HG03439 (cell line): ENCODE measurements around the gene EGLN3.

Source experiments
- ATAC-seq: cut with Tn5 transposase; IDR thresholded peaks from one replicate; pipeline ENCODE4 v1.9.1; 2021; ENCODE audit warnings: mild to moderate bottlenecking, moderate library complexity; ENCODE audit not compliant: unreplicated experiment

EGLN3 gene

GRCh38 chr14:33916663-33917565 lies 34.0 kb downstream of the EGLN3 start:
- ATAC-seq = no peak

- no peak for ATAC-seq
Observed at GRCh38 chr14:33915682-33916081, 35.2 kb downstream of the EGLN3 start.

DNA sequence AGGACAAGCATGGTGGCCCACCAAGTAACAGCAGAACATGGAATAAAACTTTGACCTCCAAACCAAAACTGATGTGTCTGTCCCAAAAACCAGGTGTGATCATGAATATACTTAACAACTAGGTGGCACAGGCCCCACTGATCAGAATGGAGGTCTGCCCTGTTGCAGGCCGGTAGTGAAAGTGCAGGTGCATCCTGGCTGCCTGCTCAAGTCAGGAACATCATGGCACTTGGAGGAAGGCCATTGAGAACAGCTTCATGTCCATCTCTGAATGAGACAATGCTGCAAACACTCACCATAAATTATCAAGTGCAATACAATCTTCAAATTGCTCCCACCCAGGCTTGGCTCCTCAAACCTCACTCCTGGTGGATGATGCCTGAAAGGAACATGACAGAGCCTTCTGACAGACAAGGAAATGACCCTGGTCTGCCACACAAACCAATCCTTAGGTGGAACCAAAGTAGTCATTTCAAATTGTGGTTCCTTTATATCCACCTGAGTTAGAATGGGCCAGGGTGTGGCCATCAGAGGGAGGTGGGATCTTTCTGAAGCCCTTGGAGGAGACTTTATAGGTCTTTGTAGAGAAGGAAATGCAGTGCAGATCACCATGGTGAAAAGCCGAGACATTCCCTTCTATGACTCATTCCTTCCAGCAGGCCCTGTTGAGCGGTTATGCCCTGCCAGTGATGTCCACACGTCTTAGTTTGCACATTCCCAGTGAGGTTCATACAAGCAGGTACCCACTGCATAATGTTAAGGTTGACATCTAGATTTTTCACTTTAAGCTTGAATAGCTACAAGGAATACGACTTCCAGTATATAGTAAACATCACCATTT lies 36.0 kb downstream of the EGLN3 start:
- no peak for ATAC-seq

GRCh38 chr14:33911046-33911445 lies 39.8 kb downstream of the EGLN3 start:
- ATAC-seq = no peak

- ATAC-seq = no peak
Observed at GRCh38 chr14:33910435-33910834, 40.4 kb downstream of the EGLN3 start.

DNA sequence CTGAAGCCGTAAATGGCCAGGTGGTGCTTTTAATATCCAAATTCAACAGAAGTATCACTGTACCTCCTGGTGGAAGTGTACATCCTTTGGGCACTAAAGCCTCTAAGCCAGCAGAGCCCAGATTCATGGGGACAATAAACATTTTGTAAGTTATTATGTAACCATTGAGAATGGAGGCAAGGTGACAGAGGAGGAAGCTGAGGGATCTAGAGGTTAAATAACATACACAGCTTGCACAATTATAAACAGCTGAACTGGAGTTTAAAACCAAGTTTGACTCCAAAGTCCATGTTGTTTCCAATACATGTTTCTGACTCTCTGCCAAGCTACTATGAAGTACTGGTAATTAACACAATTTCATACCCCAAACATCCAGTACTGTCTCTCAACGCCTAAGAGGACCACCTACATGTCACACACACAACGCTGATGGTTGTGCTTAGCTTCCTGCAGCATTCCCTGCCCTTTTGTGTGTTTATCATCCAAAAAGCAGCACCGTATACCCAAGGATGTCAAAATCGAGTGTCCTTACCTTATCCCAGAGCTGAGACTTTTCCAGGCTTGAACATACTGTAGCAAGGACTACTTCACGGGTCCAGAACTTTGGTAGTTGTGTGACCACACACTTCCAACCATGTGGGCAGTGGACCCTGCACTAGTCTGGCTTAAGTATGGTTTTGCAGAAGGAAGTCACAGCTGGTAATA lies 41.3 kb downstream of the EGLN3 start:
- no peak for ATAC-seq

DNA sequence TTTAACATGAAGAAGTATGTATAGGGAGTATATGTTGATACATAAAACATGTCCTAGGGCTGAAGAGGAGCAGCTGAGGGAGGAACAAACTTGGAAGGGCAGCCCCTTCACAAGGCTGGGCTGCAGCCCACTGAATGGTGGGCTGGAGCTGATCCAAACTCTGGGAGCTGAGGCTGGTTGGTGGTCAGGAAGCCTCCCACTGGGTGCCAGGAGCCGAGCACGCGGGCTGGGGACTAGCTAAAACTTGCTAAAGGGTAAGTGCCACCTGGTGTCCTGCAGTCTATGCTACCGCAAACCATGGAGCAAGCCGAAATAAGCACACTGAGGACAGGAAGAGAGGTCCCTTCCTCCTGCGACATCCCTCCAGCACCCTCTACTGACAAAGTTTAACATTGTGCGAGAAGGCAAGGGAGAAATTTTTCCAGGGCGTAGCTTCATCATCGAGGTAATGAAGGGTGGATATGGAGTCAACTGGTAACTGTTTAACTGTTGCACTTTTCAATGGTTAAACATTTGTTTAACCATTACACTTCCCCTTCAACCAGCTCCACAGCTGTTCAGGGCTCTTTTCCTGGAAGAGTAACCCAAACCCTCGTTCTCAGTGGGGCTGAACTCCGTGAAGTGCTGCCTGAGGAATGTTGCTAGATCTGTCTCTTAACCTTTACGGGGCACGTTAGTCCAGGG lies 42.2 kb downstream of the EGLN3 start:
- ATAC-seq = no peak

GRCh38 chr14:33906968-33907367 lies 43.9 kb downstream of the EGLN3 start:
- ATAC-seq = no peak

GRCh38 chr14:33904609-33905008 lies 46.3 kb downstream of the EGLN3 start:
- ATAC-seq = no peak

- ATAC-seq = no peak
Observed at GRCh38 chr14:33903369-33903768, 47.5 kb downstream of the EGLN3 start.

DNA sequence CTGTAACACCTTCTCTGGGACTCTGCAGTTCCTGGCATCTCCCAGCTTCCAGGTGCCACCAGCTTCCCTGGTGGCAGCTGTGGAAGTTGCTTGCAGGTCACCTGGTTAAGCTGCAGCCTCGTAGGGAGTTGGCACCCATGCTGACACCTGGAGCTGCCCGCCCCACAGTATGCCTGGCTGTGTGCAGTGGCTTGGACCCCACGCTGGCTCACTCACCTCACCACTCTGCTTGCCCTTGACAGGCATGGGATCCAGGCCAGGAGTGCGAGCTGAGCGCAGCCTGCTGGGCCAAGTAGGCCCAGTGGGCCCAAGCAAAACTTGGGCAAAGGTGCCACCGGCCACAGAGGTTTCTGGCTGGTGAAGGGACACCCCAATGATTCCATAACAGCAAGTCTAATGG lies 48.5 kb downstream of the EGLN3 start:
- ATAC-seq = no peak

GRCh38 chr14:33901426-33902155 lies 49.3 kb downstream of the EGLN3 start:
- no peak for ATAC-seq

GRCh38 chr14:33900706-33901105 lies 50.2 kb downstream of the EGLN3 start:
- no peak for ATAC-seq

DNA sequence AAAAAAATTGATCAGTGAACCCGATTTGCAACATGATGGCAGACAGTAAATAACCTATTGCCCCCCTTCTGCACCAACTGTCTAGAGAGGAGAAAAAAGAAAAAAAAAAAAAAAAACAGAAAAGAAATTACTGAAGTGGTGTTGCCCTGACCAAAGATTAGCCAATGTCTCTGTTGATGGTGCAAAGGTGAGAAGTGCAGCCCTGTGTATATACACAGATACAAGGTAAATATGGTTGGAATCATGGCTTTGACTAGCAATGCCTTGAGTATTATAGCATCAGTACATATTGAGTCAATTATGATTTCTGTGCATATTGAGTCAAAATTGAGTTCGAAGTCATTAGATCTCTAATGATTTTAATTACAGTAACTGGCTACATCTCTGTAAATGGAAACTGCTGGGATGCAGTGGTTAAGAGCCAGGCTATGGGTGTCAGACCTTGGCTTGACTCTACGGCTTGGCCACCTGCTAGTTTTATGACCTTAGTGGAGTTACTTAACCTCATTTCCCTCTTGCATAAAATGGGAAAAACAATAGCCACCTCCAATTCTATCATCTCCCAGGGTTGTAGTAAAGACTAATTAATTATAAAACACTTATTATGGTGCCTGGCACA lies 51.0 kb downstream of the EGLN3 start:
- no peak for ATAC-seq

DNA sequence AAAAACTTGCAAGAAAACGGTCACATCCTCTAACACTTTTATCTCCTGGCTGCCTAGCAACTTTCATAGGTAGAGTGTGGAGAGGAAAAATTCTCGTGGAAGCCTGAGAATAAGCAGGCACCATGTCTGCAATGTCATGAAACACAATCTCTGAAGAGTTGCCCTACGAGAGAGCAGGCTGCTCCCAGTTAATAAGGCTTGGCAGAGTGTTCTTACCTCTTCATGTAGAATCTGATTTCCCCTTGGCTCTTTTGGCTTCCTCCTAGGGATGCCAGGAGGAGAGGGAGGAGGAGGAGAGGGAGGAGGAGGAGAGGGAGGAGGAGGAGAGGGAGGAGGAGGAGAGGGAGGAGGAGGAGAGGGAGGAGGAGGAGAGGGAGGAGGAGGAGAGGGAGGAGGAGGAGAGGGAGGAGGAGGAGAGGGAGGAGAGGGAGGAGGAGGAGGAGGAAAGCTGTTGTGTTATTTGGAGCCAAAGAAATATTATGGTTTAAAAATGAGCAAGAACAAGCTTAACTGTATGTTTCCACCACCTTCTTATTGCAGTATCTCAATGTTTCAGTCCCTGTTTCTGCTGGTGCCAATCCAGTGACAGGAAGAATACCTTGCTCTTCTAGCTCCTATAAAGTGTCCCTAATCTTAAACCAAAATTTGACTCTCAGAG lies 52.9 kb downstream of the EGLN3 start:
- ATAC-seq = no peak

DNA sequence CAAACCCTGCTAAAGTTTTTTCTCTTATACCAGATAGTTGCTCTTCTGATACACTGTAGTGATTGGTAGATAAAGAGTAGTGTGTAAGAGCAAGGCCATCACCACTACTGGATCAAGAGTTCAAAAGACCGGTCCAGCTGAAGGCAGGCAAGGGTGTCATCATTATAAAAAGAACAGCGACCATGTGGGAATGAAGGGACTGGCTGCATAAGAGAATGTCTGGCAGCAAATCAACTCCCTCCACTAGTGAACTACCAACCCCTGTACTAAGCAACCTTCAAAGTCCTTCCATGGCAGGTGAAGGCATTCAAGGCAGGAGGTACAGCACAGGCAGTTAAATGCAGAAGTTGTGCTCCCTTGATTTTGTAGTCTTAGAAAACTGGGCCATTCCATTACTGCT lies 53.5 kb downstream of the EGLN3 start:
- ATAC-seq = no peak

- no peak for ATAC-seq
Observed at GRCh38 chr14:33894339-33894738, 56.5 kb downstream of the EGLN3 start.

GRCh38 chr14:33891700-33892099 lies 59.2 kb downstream of the EGLN3 start:
- ATAC-seq = no peak

DNA sequence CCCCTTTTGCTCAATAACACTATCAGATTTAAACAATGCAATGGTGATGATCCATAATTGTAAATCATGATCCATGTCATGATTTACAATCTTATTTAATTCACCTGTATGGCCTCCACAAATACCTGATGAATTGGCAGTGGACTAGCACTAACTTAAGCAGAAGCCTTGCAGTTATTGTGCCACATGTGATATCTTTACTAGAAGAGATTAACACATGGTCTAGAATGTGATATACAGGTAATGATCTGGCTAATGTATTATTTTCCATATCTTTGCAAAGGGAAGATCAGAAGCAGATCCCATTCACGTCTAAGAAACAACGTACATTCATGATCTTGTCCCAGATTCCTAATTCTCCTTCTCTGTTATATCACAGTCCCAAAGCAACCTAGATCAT lies 66.0 kb downstream of the EGLN3 start:
- no peak for ATAC-seq
